KOPT-K1 (cell line): ENCODE measurements around the gene LHB.
"Not testable (repeated sequence)": the region's sequence is repeated elsewhere in the genome, so short reads cannot be mapped to it uniquely, and the experiment has no call there.

ENCODE experiments used
- H3K27ac ChIP-seq: fragments of 200-600 bp; sonication (generic); 2 replicates; pipeline ENCODE4 v1.5.1; 2016; ENCODE audit warnings: antibody characterized with exemption, mild to moderate bottlenecking, low read depth, low read length; ENCODE audit not compliant: poor library complexity, severe bottlenecking
- H3K36me3 ChIP-seq: fragments of 200-600 bp; sonication (generic); 2 replicates; pipeline ENCODE4 v1.5.1; 2017; ENCODE audit warnings: antibody characterized with exemption, mild to moderate bottlenecking, low read length, moderate library complexity; ENCODE audit not compliant: insufficient read depth
- H3K9me3 ChIP-seq: fragments of 200-600 bp; sonication (generic); 2 replicates; pipeline ENCODE4 v1.5.1; 2017; ENCODE audit warnings: antibody characterized with exemption, low read length, mild to moderate bottlenecking; ENCODE audit not compliant: insufficient read depth, poor library complexity, severe bottlenecking

The LHB gene

GRCh38 chr19:49017041-49017665, at the start of gene LHB:
TSS of gene LHB (minus strand) at chr19:49017091. CDS start at chr19:49017081, 10 bp downstream.
- Histone ChIP-seq H3K36me3 (peaks cover 51% of the 10 kb centered on the region), H3K27ac (no peak within 1 kb of the TSS), H3K9me3 (no peaks in the 10 kb centered on the region)

- no peaks in the 10 kb centered on the region for H3K36me3 ChIP-seq
- H3K9me3 ChIP-seq, result no peaks in the 10 kb centered on the region
Measured at GRCh38 chr19:49065905-49066512, 49.1 kb upstream of the LHB start.

GRCh38 chr19:49064768-49065611, 48.1 kb upstream of the LHB start, which contains the start of gene NTF4:
TSS of gene NTF4 (minus strand) at chr19:49064818. CDS start at chr19:49061997, 2,821 bp downstream.
- H3K27ac ChIP-seq, result no peak within 1 kb of the TSS
- H3K9me3 ChIP-seq, result no peaks in the 10 kb centered on the region
- H3K36me3 ChIP-seq, result no peaks in the 10 kb centered on the region

More at GRCh38 chr19:49065905-49066512, 49.1 kb upstream of the LHB start:
- no peak overlapping the region for H3K27ac ChIP-seq

GRCh38 chr19:49064029-49064629, 47.2 kb upstream of the LHB start:
- H3K27ac ChIP-seq, result no peak overlapping the region
- H3K9me3 ChIP-seq, result no peaks in the 10 kb centered on the region
- no peaks in the 10 kb centered on the region for H3K36me3 ChIP-seq

GRCh38 chr19:49061445-49061844, 44.6 kb upstream of the LHB start:
- Histone ChIP-seq H3K27ac (no peak overlapping the region), H3K9me3 (no peaks in the 10 kb centered on the region), H3K36me3 (no peaks in the 10 kb centered on the region)

GRCh38 chr19:49061000-49061399, 44.1 kb upstream of the LHB start:
- Histone ChIP-seq H3K36me3 (no peaks in the 10 kb centered on the region), H3K9me3 (no peaks in the 10 kb centered on the region), H3K27ac (no peak overlapping the region)

GRCh38 chr19:49059053-49059452, 42.2 kb upstream of the LHB start:
- Histone ChIP-seq H3K27ac (no peak overlapping the region), H3K36me3 (no peaks in the 10 kb centered on the region), H3K9me3 (no peaks in the 10 kb centered on the region)

GRCh38 chr19:49058562-49058961, 41.7 kb upstream of the LHB start:
- Histone ChIP-seq H3K36me3 (no peaks in the 10 kb centered on the region), H3K27ac (no peak overlapping the region), H3K9me3 (no peaks in the 10 kb centered on the region)

GRCh38 chr19:49057636-49058234, 40.8 kb upstream of the LHB start, which contains the start of gene CGB7:
TSS of gene CGB7 (minus strand) at chr19:49057749. CDS start at chr19:49055375, 2,374 bp downstream.
- no peaks in the 10 kb centered on the region for H3K36me3 ChIP-seq
- H3K9me3 ChIP-seq, result no peaks in the 10 kb centered on the region
- no peak within 1 kb of the TSS for H3K27ac ChIP-seq

- H3K36me3 ChIP-seq, H3K9me3 ChIP-seq, H3K27ac ChIP-seq: not testable (repeated sequence)
Measured at GRCh38 chr19:49056902-49057596, 40.2 kb upstream of the LHB start.

- Histone ChIP-seq H3K27ac (no peak overlapping the region), H3K9me3 (no peaks in the 10 kb centered on the region), H3K36me3 (no peaks in the 10 kb centered on the region)
Measured at GRCh38 chr19:49056101-49056901, 39.4 kb upstream of the LHB start.

GRCh38 chr19:49050376-49051033, 33.6 kb upstream of the LHB start:
- not testable (repeated sequence) for H3K36me3 ChIP-seq, H3K27ac ChIP-seq, H3K9me3 ChIP-seq

GRCh38 chr19:49049834-49050233, 32.9 kb upstream of the LHB start:
- not testable (repeated sequence) for H3K27ac ChIP-seq, H3K36me3 ChIP-seq, H3K9me3 ChIP-seq
